Mononuclear cell (primary cell): Measurements from ENCODE around the gene PRKAR1B. TPM values are rescaled to one million over a fixed set of nuclear protein-coding genes. Genes with fewer than 3 reads are reported as not detected.

Experiments used
- H3K27me3 ChIP-seq: 2 replicates; pipeline ENCODE4 v1.6.0; 2011; ENCODE audit warnings: low read length, control low read depth; ENCODE audit not compliant: insufficient read depth
- H3K4me1 ChIP-seq: 2 replicates; pipeline ENCODE4 v1.5.1; 2011; ENCODE audit warnings: mild to moderate bottlenecking, low read length, control low read depth; ENCODE audit not compliant: insufficient read depth
- H3K4me3 ChIP-seq: 2 replicates; pipeline ENCODE4 v1.5.1; 2011; ENCODE audit warnings: mild to moderate bottlenecking, low read length, moderate library complexity
- H3K9me3 ChIP-seq: 2 replicates; pipeline ENCODE4 v1.5.1; 2011; ENCODE audit warnings: low read depth, mild to moderate bottlenecking, control low read depth, low read length
- total RNA-seq: library from RNA; depleted of rRNA; stranded (reverse); fragments of >200 nt; gene quantifications from one replicate; pipeline ENCODE4 v1.2.3, GENCODE V29; 2012

The PRKAR1B gene
- total RNA-seq, 1 donor: 9.4 TPM

DNA sequence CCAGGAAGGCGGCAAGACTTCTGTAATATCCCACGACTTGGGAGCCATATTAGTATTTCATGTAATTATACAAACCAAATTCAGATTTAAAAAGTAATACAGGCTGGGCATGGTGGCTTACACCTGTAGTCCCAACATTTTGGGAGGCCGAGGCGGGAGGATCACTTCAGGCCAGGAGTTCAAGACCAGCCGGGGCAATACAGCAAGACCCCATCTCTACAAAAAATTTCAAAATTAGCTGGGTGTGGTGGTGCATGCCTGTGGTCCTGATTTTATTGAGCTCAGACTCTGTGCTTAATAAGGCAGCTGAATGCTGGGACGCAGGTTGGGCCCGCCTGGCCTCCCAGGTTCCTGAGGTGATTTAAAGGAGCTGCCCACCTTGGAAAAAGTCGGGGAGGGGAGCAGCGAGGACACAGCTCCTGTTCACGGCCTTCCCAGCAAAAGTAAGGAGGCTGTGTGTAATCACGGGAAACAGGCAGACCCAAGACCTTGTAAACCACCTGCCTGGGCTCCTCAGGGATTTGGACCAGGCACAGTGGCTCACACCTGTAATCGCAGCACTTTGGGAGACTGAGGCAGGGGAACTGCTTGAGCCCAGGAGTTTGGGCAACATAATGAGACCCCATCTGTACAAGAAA lies 93.6 kb downstream of the PRKAR1B start:
- Histone ChIP-seq H3K4me1 (no peaks in the 10 kb centered on the region), H3K9me3 (no peaks in the 10 kb centered on the region), H3K4me3 (no peak overlapping the region), H3K27me3 (no peaks in the 10 kb centered on the region)

DNA sequence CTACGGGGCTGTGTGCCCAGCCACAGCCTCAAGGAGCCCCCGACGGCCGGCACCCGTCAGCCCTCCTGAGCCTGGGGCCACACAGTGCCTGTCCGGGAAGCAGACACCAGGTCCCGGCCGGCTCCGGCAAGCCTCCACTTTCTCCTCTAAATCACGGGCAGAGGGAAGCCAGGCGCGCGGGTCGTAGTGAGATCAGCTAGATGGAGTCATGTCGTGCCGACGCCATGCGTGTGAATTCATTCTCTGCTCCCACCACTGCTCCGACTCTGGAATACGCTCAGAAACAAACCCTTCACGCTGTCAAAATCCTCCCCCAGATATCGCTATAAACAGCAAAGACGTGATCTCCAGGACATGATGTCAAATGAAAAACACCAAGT lies 94.3 kb downstream of the PRKAR1B start:
- H3K9me3 ChIP-seq: no peaks in the 10 kb centered on the region
- H3K4me1 ChIP-seq: no peaks in the 10 kb centered on the region
- H3K4me3 ChIP-seq: no peak overlapping the region
- no peaks in the 10 kb centered on the region for H3K27me3 ChIP-seq

DNA sequence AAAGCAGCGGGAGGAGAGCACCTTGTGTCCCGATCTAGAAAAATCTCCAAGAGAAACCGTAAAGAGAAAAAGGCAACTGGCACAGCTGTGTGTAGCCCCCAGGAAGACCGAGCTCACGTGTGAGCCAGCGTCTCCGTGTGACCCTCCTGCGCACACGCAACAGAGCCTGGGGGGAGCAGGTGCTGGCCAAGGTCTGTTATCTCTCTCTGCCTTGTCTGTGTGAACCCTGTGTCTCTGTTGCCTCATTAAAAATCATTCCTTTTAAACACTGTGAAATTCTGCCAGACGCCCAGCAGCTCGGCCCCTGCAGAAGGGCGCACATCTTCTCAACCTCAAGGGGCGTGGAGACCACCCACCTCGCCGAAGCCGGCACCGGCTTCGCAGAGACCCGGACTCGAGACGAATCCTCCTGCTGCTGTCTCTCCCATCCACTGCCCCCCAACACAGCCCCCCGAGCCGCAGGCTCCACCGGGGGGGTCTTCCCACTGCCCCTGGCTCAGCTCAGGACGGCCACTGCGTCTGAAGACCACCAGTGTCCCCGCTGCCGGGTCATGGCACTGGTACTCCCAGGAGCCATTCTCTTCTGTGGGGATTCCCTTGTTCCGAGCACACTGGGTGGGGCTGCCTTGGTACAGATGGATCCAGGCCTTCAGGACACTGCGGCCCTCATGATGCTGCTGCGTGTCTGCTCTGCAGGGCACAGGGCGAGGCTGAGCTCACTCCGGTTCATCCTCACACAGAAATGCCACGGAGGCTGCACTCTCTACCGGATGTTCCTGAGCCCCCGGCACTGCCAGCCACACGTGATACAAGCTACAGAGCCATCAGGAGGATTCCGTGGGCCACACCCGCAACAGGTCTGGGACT lies 94.9 kb downstream of the PRKAR1B start:
- no peaks in the 10 kb centered on the region for H3K4me1 ChIP-seq
- no peak overlapping the region for H3K4me3 ChIP-seq
- no peaks in the 10 kb centered on the region for H3K9me3 ChIP-seq

DNA sequence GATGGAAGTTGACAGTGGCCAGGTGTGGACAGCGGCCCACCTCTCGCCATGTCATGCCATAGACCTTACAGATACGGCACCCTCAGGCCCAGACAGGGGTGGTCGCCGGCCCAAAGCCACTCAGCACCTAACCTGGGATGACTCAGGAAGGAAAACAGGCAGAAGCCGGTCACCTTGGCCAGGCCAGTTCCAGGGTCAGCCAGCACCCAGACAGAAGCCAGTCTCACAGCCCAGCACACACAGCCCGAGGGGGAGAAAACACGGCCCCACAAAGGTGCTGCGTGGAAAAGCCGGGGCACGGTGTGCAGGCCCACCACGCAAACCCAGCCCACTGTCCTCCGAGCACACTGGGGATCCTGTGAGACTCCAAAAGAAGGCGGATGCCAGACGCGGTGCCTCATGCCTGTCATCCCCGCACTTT lies 95.8 kb downstream of the PRKAR1B start:
- Histone ChIP-seq H3K27me3 (no peaks in the 10 kb centered on the region), H3K4me3 (no peak overlapping the region), H3K9me3 (no peaks in the 10 kb centered on the region), H3K4me1 (no peaks in the 10 kb centered on the region)

More for the DNA sequence above, 94.9 kb downstream of the PRKAR1B start:
- no peaks in the 10 kb centered on the region for H3K27me3 ChIP-seq

DNA sequence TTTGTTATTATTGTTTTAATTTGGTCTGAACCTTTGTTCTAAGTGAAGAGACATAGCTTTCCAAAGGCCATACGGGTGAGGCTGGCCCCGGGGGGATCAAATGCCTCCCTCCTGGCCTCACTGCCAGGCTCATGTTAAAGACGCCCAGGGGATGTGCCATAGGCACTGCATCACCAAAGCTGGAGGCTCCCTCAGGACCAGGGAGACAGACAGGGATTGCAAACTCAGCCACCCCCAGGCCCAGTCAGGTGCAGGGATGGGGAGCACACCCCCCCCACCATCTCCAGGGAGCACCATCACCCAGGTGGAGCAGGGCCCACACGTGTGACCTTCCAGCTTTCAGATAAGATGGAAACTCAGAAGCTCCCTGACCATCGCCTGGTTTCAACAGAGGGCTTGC lies 96.5 kb downstream of the PRKAR1B start:
- H3K9me3 ChIP-seq: no peaks in the 10 kb centered on the region
- H3K4me3 ChIP-seq: no peak overlapping the region
- no peaks in the 10 kb centered on the region for H3K27me3 ChIP-seq
- no peaks in the 10 kb centered on the region for H3K4me1 ChIP-seq

DNA sequence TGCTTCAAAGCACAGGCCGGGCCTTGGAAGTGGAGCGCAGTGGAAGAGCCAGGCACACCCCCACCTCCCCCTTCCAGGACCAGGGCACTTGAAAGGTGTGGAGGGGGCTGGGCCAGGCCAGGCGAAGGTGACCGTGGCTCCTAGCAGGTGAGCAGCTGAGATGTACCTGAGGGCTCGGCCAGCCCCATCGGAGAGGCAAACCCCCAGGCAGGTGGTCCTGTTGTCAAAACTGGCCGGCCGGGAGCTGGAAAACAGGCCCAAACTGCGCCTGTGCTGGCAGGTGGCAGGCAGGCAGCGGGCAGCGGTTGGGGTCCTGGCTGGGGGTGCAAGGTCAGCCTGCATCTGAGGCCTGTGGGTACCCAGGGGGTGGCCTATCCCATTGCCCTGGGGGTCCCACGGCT lies 97.0 kb downstream of the PRKAR1B start:
- no peak overlapping the region for H3K4me3 ChIP-seq
- H3K4me1 ChIP-seq: no peaks in the 10 kb centered on the region
- peaks cover 3% of the 10 kb centered on the region for H3K9me3 ChIP-seq
- no peaks in the 10 kb centered on the region for H3K27me3 ChIP-seq

DNA sequence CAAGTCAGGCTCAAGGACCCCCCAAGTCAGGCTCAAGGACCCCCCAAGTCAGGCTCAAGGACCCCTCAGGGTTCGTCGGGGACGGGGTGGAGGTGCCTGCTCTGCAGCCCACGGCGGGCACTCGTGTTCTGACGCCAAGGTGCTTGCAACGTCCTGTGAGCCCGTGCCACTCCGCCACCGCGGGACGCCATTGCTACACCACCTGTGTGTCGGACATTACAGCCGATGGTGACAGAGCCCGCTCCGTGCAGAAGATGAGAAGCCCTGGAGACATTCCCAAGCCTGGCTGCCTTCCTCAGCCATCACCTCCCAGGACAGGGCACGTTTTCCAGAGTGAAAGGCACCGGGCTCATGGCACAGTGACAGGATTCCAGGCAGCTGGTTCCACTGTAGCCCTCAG lies 98.3 kb downstream of the PRKAR1B start:
- H3K27me3 ChIP-seq: no peaks in the 10 kb centered on the region
- H3K4me3 ChIP-seq: no peak overlapping the region
- peaks cover 10% of the 10 kb centered on the region for H3K9me3 ChIP-seq
- H3K4me1 ChIP-seq: no peaks in the 10 kb centered on the region

DNA sequence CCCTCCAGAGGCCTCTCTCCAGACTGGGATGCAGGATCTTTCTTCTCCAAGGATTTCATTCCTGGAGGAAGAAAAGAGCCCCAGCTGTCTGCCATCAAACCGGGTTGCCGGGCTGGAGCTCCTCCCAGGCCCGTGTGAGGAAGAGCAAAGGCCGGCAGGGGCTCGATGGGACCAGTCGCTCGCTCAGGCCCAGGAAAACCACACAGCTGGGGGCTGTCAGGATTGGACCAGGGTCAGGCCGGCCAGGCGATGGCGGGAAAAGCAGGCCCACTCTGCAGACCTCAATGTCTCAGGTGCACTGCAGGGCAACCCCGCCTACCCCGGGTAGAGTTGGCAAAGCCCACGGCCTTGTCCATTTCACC lies 98.7 kb downstream of the PRKAR1B start:
- Histone ChIP-seq H3K9me3 (peaks cover 10% of the 10 kb centered on the region), H3K4me3 (no peak overlapping the region), H3K4me1 (no peaks in the 10 kb centered on the region), H3K27me3 (no peaks in the 10 kb centered on the region)

DNA sequence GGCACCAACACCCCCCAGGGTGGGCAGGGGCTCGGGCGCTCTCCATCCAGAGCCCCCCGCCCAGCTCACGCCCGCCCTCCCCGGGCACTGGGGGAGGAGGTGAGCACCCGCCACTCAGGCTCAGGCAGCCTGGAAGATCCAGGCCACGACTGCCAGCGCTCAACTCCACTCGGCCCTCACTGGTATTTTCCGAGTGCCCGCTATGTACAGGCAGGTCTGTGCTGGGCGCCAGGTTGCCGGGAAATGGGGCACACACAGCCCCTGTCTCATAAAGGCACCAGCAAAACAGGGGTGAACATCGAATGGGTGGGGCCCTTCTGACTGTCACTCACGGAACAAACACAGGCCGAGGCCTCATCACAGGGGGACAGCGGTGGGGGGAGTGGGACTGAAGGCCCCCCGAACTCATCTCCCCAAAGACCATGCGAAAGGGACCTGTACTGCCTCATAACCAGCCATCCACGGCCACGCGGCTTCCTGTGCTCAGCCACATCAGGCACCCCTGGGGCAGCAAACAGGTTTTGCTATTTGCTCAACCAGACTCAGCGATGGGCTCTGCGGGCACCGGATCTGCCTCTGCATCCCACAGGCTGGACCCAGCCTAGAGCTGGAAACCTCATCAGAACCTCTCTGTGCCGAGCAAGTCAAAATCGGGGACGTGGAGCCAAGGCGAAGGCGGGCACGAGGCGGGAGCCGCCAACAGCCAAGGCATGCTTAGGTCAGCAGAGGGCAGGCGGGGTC lies 99.2 kb downstream of the PRKAR1B start:
- peaks cover 10% of the 10 kb centered on the region for H3K9me3 ChIP-seq
- no peaks in the 10 kb centered on the region for H3K27me3 ChIP-seq
- H3K4me1 ChIP-seq: no peaks in the 10 kb centered on the region
- no peak overlapping the region for H3K4me3 ChIP-seq

DNA sequence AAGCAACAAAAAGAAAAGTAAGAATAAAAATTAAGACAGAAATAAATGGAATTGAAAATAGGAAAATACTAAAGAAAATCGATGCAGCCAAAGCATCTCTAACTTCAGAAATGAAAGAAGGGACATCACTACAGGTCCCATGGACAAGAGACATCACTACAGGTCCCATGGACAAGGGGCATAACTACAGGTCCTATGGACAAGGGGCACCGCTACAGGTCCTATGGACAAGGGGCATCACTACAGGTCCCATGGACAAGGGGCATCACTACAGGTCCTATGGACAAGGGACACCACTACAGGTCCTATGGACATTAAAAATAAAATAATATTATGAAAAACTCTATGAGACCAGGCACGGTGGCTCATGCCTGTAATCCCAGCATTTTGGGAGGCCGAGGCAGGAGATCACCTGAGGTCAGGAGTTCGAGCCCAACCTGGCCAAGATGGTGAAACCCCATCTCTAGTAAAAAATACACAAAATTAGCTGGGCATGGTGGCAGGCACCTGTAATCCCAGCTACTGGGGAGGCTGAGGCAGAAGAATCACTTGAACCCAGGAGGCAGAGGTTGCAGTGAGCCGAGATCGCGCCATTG lies 101.6 kb downstream of the PRKAR1B start:
- H3K9me3 ChIP-seq: peaks cover 21% of the 10 kb centered on the region

DNA sequence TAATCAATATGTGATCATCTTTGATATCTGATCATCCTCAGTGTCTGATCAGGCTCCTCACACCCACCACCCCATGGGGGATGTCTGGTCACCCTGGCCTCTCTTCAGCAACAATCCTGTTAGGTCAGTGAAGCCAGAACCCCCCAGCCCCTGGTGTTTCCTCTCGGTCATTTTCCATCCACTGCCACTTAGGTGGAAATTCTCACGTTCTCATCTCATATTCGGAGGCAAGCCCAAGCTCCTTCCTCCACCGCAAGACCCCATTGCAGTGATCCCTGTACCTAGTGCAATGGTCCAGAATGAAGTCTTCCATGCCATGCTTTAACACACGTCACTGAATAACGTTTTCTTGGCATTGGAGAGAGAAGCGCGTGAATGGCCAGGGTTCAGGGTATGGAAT lies 103.6 kb downstream of the PRKAR1B start:
- Histone ChIP-seq H3K4me3 (no peak overlapping the region), H3K27me3 (no peaks in the 10 kb centered on the region), H3K9me3 (peaks cover 26% of the 10 kb centered on the region), H3K4me1 (peaks cover 9% of the 10 kb centered on the region)

More for the DNA sequence above, 101.6 kb downstream of the PRKAR1B start:
- Histone ChIP-seq H3K27me3 (no peaks in the 10 kb centered on the region), H3K4me3 (no peak overlapping the region), H3K4me1 (no peaks in the 10 kb centered on the region)

DNA sequence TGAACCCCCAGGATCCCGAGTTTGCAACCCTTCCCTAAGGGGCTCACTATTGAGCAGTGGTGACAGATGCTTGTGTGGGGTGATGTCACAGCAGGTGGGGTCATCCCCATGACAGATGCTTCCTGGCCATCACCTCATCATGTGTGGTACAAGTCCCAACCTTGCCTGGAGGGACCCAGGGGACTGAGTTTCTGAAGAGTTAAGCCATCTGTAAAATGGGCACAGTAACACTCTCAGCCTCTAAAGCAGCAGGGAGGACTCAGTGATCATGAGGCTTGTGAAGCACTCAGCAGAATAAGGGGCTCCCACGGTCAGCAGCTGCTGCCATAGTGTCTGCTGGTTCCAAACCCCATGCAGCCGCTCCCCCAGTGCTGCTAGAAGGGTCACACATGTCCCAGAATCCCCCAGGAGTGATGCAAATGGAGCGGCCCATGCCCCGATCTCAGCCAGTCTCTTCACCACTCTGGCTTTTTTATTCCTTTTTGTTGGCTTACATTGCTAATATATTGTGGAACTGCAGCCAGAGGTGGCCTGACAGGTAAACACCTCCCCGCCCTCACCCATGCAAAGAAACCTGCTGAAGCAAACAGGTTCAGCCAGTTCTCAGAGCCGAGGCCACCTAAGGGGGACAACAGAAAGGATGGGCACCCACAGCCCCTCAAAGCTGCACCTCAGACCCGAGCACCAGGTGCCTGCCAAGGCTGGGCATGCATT lies 105.4 kb downstream of the PRKAR1B start:
- Histone ChIP-seq H3K27me3 (no peaks in the 10 kb centered on the region), H3K9me3 (peaks cover 26% of the 10 kb centered on the region), H3K4me3 (no peak overlapping the region), H3K4me1 (peaks cover 24% of the 10 kb centered on the region)

DNA sequence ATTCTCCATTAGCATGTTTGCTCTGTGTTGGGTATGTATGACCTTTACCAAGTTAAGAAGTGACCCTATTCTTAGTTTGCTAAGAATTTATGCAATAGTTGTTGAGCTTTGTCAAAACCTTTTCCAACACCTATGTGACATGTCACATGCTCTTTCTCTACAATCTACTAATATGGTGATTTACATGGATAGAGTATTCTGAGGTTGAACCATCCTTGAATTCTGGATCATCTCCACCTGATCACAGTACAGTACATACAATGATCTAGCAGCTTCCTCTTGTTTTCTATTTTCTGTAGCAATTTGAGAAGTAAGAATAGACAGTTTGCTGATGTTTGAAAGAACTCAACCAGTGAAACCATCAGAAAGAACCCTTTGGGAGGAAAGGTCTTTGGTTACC lies 106.2 kb downstream of the PRKAR1B start:
- Histone ChIP-seq H3K4me3 (no peak overlapping the region), H3K4me1 (peaks cover 31% of the 10 kb centered on the region), H3K9me3 (peaks cover 26% of the 10 kb centered on the region), H3K27me3 (no peaks in the 10 kb centered on the region)

DNA sequence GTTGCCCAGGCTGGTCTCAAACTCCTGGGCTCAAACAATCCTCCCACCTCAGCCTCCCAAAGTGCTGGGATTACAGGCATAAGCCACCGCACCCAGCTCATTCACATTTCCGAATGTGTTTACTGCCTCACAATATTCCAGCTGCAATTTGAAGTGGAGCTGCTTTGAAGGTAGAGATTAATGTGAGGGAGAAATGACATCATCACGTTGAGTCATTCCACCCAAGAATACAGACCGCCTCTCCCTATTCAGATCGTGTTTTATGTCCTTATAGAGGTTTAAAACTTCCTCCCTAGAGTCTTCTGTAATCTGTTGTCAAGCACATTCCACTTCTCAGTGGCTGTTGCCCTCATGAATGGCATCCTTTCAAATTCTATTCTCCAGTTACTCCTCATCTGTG lies 107.0 kb downstream of the PRKAR1B start:
- Histone ChIP-seq H3K4me3 (no peak overlapping the region), H3K9me3 (peaks cover 22% of the 10 kb centered on the region), H3K4me1 (peaks cover 31% of the 10 kb centered on the region), H3K27me3 (no peaks in the 10 kb centered on the region)
